ENCODE measurements around the gene BGLAP. TPM values are rescaled to one million over a fixed set of nuclear protein-coding genes. Genes with fewer than 3 reads are reported as not detected.

BGLAP gene
- total RNA-seq, 2 experiments from 2014 or later, result 0.90 to 2.3 TPM

DNA sequence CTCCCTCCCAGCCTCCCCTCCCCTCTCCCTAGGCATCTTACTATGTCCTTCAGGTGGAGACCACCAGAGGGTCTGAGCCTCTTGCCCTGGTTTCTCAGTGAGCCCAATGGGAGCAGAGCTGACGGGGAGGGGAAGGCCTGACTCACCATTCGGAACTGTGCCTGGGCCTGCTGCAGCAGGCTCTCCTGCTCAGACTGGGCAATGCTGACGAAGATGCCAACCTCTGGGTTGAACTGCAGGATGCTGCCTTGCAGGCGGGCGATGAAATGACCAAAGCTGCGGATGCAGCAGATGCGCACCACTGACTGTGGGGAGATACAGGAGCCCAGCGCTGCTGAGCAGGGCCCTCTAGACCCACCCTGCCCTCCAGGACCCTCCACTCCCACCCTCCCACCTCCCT is 16.9 kb downstream of the BGLAP start:
- H3K27me3 Mint-ChIP-seq, result no peaks in the 10 kb centered on the region
- H3K27ac Mint-ChIP-seq, result no peak overlapping the region
- no peak overlapping the region for H3K4me3 Mint-ChIP-seq
- peaks cover 4% of the 10 kb centered on the region for H3K4me1 Mint-ChIP-seq (ENCODE audit: low read depth)
- POLR2A ChIA-PET, result no interaction called here
- no peaks in the 10 kb centered on the region for H3K9me3 Mint-ChIP-seq
- peaks cover 56% of the 10 kb centered on the region for H3K36me3 Mint-ChIP-seq
- CTCF ChIA-PET, result no interaction called here
- intact Hi-C loops (cut with micrococcal nuclease), result no loop called here
- no peak for DNase-seq

- Mint-ChIP-seq H3K36me3 (peaks cover 58% of the 10 kb centered on the region), H3K27ac (peak overlapping the region; percentile 13), H3K27me3 (no peaks in the 10 kb centered on the region), H3K4me3 (no peak overlapping the region), H3K9me3 (no peaks in the 10 kb centered on the region), H3K4me1 (ENCODE audit: low read depth) (peaks cover 4% of the 10 kb centered on the region)
- DNase-seq, result no peak
- intact Hi-C loops (cut with micrococcal nuclease), result no loop called here
- ChIA-PET POLR2A (no interaction called here), CTCF (interaction anchor here (1.0 to 1.6 kb wide), 3 partner anchors 14 to 169 kb away, joined by 3 to 5 read pairs (median 4); no protein-coding TSS in a partner anchor)
Measured at GRCh38 chr1:156259805-156260204, 17.8 kb downstream of the BGLAP start.

DNA sequence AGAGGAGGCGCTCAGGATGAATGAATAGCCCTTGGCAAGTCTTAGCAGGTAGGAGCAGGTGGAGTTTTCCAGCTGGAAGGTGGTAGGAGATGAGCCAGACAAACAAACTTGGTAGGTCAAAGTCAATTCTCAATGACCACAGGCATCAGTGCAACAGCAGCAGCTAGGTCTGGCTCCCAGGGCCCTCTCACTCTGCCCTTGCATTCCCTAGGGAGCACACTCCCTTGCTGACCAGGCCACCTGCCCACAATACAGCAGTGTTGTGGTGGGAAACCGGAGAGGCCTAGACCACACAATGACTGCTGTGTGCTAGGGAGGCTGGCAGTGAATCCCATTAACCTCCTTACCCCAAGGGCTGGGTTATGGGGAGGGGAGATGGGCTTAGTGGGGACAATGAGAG is 18.9 kb downstream of the BGLAP start:
- peaks cover 65% of the 10 kb centered on the region for H3K36me3 Mint-ChIP-seq
- no peaks in the 10 kb centered on the region for H3K9me3 Mint-ChIP-seq
- intact Hi-C loops (cut with micrococcal nuclease), result no loop called here
- no peak for DNase-seq
- H3K4me3 Mint-ChIP-seq, result no peak overlapping the region
- no peaks in the 10 kb centered on the region for H3K27me3 Mint-ChIP-seq
- H3K27ac Mint-ChIP-seq, result no peak overlapping the region
- H3K4me1 Mint-ChIP-seq (ENCODE audit: low read depth), result peaks cover 4% of the 10 kb centered on the region
- POLR2A ChIA-PET, result no interaction called here
- CTCF ChIA-PET, result interaction anchor here (1.3 to 1.6 kb wide), 2 partner anchors 120 to 170 kb away, joined by 4 to 5 read pairs; no protein-coding TSS in a partner anchor

DNA sequence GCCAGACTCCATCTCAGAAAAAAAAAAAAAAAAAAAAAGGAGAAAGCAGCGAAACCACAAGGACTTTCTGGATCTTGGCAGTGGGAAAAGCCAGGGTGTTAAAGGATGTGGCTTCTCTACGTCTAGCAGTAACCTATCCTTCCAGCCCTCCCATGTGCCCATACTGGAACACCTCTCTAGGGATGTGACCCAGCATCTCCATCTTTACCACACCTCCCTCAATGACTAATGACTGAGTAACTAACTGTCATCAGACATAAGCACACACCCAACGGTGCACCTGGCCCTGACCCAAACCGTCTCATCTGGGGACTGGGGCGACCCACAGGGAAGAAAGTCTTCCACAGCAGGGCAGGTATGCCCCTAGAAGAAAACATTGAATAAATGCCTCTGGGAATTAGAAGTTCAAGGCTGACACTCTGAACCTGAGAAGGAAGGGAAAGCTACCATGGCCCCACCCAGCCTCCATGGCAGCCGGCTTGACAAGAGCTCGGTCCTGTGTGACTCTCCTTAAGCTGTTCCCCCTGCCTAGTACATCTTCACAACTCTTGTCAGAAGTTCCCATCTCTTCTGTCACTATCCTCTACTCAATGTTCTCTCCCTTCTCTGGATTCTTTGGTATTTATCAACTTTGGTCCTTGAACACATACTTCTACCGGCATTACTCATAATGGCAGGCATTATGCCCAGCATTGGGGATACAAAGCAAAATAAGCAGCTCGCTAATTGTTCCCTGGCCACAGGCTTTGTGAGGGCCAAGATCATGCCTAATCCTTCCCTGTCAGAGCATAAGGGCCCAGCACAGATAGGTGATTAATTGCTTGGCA is 20.7 kb downstream of the BGLAP start:
- no peak for DNase-seq

GRCh38 chr1:156263288-156263655 is 21.3 kb downstream of the BGLAP start:
- Mint-ChIP-seq H3K9me3 (no peaks in the 10 kb centered on the region), H3K4me3 (no peak overlapping the region), H3K4me1 (ENCODE audit: low read depth) (peaks cover 4% of the 10 kb centered on the region), H3K36me3 (peaks cover 71% of the 10 kb centered on the region), H3K27me3 (no peaks in the 10 kb centered on the region), H3K27ac (no peak overlapping the region)
- ChIA-PET POLR2A (no interaction called here), CTCF (interaction anchor here (0.9 kb wide), 2 partner anchors 38 to 56 kb away, joined by 3 to 4 read pairs; no protein-coding TSS in a partner anchor)
- DNase-seq, result no peak
- intact Hi-C loops (cut with micrococcal nuclease), result no loop called here

More for the DNA sequence above, 20.7 kb downstream of the BGLAP start:
- Mint-ChIP-seq H3K27ac (peak overlapping the region; percentile 8), H3K4me3 (no peak overlapping the region), H3K9me3 (no peaks in the 10 kb centered on the region), H3K27me3 (no peaks in the 10 kb centered on the region), H3K4me1 (ENCODE audit: low read depth) (peaks cover 4% of the 10 kb centered on the region), H3K36me3 (peaks cover 72% of the 10 kb centered on the region)
- POLR2A ChIA-PET, result no interaction called here
- intact Hi-C loops (cut with micrococcal nuclease), result no loop called here
- CTCF ChIA-PET, result interaction anchor here (0.9 kb wide), 1 partner anchor 57 kb away, joined by 4 read pairs; no protein-coding TSS in a partner anchor

DNA sequence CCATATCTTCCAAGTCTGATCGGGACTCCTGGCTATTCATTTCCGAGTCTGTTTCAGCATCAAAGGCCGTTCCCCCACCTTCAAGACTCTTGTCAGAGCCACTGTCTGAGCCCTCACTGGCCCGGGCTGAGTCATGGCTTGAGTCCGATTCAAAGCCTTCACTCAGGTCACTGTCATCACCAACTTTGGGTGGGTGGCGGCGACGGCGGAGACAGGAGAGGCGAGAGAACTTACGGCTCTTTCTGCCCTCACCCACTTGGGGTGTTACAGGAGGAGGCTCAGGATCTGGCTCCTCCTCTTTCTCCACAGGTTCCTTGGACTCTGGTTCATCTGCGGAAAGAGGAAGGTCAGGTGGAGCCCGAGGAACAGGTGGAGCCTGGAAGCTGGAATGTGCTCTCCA is 24.1 kb downstream of the BGLAP start:
- Mint-ChIP-seq H3K4me3 (no peak overlapping the region), H3K4me1 (ENCODE audit: low read depth) (peaks cover 4% of the 10 kb centered on the region), H3K27ac (no peak overlapping the region), H3K9me3 (no peaks in the 10 kb centered on the region), H3K27me3 (no peaks in the 10 kb centered on the region), H3K36me3 (peaks cover 63% of the 10 kb centered on the region)
- intact Hi-C loops (cut with micrococcal nuclease), result no loop called here
- DNase-seq, result no peak
- POLR2A ChIA-PET, result no interaction called here
- CTCF ChIA-PET, result no interaction called here

GRCh38 chr1:156268336-156268735 is 26.4 kb downstream of the BGLAP start:
- CTCF ChIA-PET, result no interaction called here
- no peak overlapping the region for H3K4me3 Mint-ChIP-seq
- no peak overlapping the region for H3K27ac Mint-ChIP-seq

DNA sequence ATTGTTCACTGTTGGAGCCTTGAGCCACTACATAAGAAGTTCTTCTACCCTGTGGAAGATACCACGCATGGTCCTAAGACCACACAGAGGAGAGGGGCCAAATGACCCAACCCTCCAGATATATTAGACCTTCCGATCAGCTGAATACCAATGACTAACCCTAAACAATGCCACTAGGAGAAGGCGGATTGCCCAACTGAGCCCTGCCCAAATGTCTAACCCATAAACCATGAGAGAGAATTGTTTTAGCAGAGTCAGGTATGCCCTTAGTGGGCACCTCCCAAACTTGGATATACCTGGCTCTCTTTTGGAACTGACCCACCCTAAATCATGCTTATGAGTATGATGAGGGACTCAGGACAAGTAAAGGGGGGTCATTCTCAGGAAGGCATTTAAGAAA is 28.3 kb downstream of the BGLAP start:
- Mint-ChIP-seq H3K36me3 (peaks cover 65% of the 10 kb centered on the region), H3K9me3 (no peaks in the 10 kb centered on the region), H3K27ac (no peak overlapping the region), H3K4me1 (ENCODE audit: low read depth) (no peaks in the 10 kb centered on the region), H3K4me3 (no peak overlapping the region), H3K27me3 (no peaks in the 10 kb centered on the region)
- POLR2A ChIA-PET, result no interaction called here
- no peak for DNase-seq
- intact Hi-C loops (cut with micrococcal nuclease), result no loop called here
- CTCF ChIA-PET, result no interaction called here

More at GRCh38 chr1:156268336-156268735, 26.4 kb downstream of the BGLAP start:
- no peaks in the 10 kb centered on the region for H3K9me3 Mint-ChIP-seq
- no peak for DNase-seq
- peaks cover 64% of the 10 kb centered on the region for H3K36me3 Mint-ChIP-seq
- no peaks in the 10 kb centered on the region for H3K27me3 Mint-ChIP-seq
- H3K4me1 Mint-ChIP-seq (ENCODE audit: low read depth), result no peaks in the 10 kb centered on the region
- POLR2A ChIA-PET, result interaction anchor here (0.6 kb wide), 1 partner anchor 18 kb away, joined by 3 read pairs; no protein-coding TSS in a partner anchor
- intact Hi-C loops (cut with micrococcal nuclease), result no loop called here

GRCh38 chr1:156276532-156276931 is 34.5 kb downstream of the BGLAP start:
- ChIA-PET CTCF (no interaction called here), POLR2A (no interaction called here)
- intact Hi-C loops (cut with micrococcal nuclease), result no loop called here
- Mint-ChIP-seq H3K27ac (no peak overlapping the region), H3K27me3 (no peaks in the 10 kb centered on the region), H3K4me1 (ENCODE audit: low read depth) (peaks cover 19% of the 10 kb centered on the region), H3K9me3 (no peaks in the 10 kb centered on the region), H3K4me3 (no peak overlapping the region), H3K36me3 (peaks cover 54% of the 10 kb centered on the region)
- DNase-seq, result no peak

- Mint-ChIP-seq H3K27me3 (no peaks in the 10 kb centered on the region), H3K4me3 (no peak overlapping the region), H3K9me3 (no peaks in the 10 kb centered on the region), H3K27ac (no peak overlapping the region), H3K36me3 (peaks cover 53% of the 10 kb centered on the region), H3K4me1 (ENCODE audit: low read depth) (peaks cover 20% of the 10 kb centered on the region)
- ChIA-PET POLR2A (no interaction called here), CTCF (no interaction called here)
- no peak for DNase-seq
- intact Hi-C loops (cut with micrococcal nuclease), result no loop called here
Measured at GRCh38 chr1:156276966-156277381, 35.0 kb downstream of the BGLAP start.

DNA sequence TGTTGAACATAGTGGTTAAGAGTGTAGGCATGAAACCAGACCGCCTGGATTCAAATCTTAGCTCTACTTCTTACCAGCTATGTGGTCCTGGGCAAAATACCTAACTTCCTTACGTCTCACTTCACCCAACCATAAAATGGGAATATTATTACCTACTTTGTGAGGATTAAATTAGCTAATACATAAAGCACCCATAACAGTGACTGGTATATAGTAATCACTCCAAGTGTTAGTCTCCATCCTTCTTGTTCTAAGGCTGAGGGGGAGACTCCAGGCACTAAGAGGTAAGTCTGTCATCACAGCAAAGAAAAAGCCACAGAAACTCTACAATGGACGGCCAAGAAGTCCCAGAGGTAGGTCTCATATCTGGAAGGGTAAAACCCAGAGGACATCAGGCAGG is 37.9 kb downstream of the BGLAP start:
- POLR2A ChIA-PET, result interaction anchor here (1.5 kb wide), 1 partner anchor 34 kb away, joined by 3 read pairs; no protein-coding TSS in a partner anchor

DNA sequence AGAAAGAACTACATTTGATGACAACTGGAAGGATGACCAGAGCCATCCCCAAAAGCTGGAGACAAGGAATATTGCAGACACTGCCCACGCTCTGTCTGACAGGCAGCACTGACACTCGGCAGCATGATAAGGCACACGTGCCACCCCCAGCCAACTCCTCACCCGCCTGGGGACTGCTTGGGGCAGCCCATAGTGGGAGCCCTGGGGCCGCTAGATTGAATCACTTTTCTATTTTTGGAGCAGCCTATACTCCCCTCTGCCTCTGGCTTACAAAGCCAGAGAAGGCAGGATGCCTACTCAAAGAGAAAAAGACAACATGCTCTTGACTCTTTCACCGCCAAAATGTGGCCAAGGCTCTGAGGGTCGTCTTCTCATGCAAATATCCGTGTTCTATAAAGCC is 39.3 kb downstream of the BGLAP start:
- intact Hi-C loops (cut with micrococcal nuclease), result loop anchor here (5.0 kb wide), 5 partner anchors 54 to 461 kb away; partner anchors contain the start of genes CCT3, MRPL24, SLC25A44 and TSACC
- H3K36me3 Mint-ChIP-seq, result peaks cover 28% of the 10 kb centered on the region
- peak; percentile 80 for DNase-seq
- peaks cover 38% of the 10 kb centered on the region for H3K4me1 Mint-ChIP-seq (ENCODE audit: low read depth)
- no peaks in the 10 kb centered on the region for H3K9me3 Mint-ChIP-seq
- H3K27ac Mint-ChIP-seq, result peak overlapping the region; percentile 95
- POLR2A ChIA-PET, result interaction anchor here (0.8 to 3.3 kb wide), 7 partner anchors 13 to 184 kb away, joined by 3 to 15 read pairs (median 6); partner anchors contain the start of genes CCT3, GLMP and TSACC
- peak overlapping the region; percentile 95 for H3K4me3 Mint-ChIP-seq
- no peaks in the 10 kb centered on the region for H3K27me3 Mint-ChIP-seq
- CTCF ChIA-PET, result interaction anchor here (0.7 to 2.7 kb wide), 9 partner anchors 10 to 215 kb away, joined by 3 to 11 read pairs (median 4); no protein-coding TSS in a partner anchor

More for the DNA sequence above, 37.9 kb downstream of the BGLAP start:
- no peak overlapping the region for H3K4me3 Mint-ChIP-seq
- H3K9me3 Mint-ChIP-seq, result no peaks in the 10 kb centered on the region
- H3K27me3 Mint-ChIP-seq, result no peaks in the 10 kb centered on the region
- intact Hi-C loops (cut with micrococcal nuclease), result loop anchor here (5.0 kb wide), 5 partner anchors 53 to 462 kb away; partner anchors contain the start of genes CCT3, MRPL24, SLC25A44 and TSACC
- CTCF ChIA-PET, result interaction anchor here (0.6 to 1.7 kb wide), 6 partner anchors 8 to 183 kb away, joined by 3 to 6 read pairs (median 4); no protein-coding TSS in a partner anchor
- peaks cover 39% of the 10 kb centered on the region for H3K36me3 Mint-ChIP-seq
- peaks cover 37% of the 10 kb centered on the region for H3K4me1 Mint-ChIP-seq (ENCODE audit: low read depth)
- no peak overlapping the region for H3K27ac Mint-ChIP-seq
- DNase-seq, result no peak

Measured in activated CD4-positive, alpha-beta memory T cell treated with anti-CD3 and anti-CD28 coated beads for 36 hours (primary cell).